GM18519 (cell line): Measurements from ENCODE around the gene ARL2BP.
"Not testable (repeated sequence)": the region's sequence is repeated elsewhere in the genome, so short reads cannot be mapped to it uniquely, and the experiment has no call there.

Experiments
- ATAC-seq: cut with Tn5 transposase; IDR thresholded peaks from one replicate; pipeline ENCODE4 v1.9.1; 2021; ENCODE audit warnings: mild to moderate bottlenecking, moderate library complexity; ENCODE audit not compliant: unreplicated experiment, low FRiP score

Gene ARL2BP

DNA sequence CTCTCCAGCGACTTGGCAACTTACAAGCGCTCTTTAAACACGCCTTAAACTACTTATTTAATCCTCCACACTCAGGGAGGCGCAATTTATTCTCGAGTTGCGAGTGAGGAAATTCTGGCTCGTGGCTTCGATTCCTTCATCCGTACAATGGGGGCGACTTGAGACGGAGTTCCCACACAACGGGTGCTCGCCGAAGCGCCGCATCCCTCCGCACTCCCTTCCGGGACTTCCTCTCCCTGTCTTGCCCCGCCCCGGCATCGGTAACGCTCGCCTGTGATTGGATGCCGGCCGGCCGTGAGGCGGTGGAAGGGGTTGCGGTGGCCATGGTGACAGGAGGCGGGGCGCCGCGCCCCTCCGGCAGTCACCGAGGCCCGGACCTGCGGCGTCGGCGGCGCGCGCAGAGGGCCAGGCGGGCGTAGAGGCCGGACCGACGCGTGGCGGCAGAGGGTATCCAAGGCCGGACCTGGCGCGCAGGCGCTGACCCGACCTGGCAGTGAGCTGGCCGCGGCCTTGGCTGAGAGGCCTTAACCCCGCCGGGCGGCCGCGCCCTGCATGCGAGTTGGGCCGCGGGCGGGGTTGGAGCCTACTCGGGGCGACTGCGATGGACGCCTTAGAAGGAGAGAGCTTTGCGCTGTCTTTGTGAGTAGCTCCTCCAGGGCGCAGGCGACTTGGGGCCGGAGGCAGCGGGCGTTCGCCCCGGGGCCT is at the start of gene ARL2BP:
Gene ARL2BP, plus strand, starts transcription at position 493 of the 705 bp plus-strand sequence. Its CDS starts 109 bp downstream, at position 602.
- peak; percentile 89 for ATAC-seq

- no peak for ATAC-seq
Observed at GRCh38 chr16:57196286-57196685, 48.8 kb upstream of the ARL2BP start.

- no peak for ATAC-seq
Observed at GRCh38 chr16:57196753-57197152, 48.3 kb upstream of the ARL2BP start.

DNA sequence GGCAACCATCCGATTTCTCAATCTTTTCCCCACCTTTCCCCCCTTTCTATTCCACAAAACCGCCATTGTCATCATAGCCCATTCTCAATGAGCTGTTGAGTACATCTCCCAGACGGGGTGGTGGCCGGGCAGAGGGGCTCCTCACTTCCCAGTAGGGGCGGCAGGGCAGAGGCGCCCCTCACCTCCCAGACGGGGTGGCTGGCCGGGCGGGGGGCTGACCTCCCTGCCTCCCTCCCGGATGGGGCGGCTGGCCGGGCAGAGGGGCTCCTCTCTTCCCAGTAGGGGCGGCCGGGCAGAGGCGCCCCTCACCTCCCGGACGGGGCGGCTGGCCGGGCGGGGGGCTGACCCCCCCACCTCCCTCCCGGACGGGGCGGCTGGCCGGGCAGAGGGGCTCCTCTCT is 44.7 kb upstream of the ARL2BP start:
- ATAC-seq, result not testable (repeated sequence)

DNA sequence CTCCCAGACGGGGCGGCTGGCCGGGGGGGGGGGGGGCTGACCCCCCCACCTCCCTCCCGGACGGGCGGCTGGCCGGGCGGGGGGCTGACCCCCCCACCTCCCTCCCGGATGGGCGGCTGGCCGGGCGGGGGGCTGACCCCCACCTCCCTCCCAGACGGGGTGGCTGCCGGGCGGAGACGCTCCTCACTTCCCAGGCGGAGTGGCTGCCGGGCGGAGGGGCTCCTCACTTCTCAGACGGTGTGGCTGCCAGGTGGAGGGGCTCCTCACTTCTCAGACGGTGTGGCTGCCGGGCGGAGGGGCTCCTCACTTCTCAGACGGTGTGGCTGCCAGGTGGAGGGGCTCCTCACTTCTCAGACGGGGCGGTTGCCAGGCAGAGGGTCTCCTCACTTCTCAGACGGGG is 44.1 kb upstream of the ARL2BP start:
- ATAC-seq, result not testable (repeated sequence)

DNA sequence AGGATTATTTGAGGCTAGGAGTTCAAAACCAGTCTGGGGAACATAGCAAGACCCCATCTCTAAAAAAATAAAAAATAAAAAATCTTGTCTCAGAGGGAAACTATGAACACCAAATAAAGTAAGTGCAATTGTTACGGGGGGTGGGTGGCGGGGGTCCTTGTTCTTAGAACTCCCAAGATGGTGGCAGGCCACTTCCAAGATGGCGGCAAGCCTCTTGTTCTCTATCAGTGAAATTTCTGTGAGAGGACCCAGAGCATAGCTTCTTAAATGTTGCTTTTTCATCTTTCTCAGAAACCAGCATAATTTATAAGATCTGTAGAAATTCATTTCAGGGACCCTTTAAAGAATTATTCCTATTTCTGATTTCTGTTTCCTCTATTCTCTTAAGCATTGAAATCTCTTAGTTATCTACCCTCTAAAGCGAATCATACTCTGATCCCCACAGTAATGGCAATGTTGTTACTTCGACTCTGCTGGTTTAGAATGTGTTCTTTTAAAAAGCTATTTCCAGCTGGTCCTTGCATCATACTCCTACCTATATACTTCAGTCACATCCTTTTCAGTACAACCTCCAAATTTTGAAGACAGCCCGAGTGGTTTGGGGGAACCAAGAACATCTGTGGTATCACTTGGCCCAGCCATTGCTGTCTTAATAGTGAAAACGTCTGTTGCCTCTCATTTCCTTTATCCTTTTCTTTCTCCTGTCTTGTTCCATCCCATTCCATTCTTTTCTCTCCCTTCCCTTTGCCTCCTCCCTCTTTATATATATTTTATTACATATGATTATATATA is 42.8 kb upstream of the ARL2BP start:
- no peak for ATAC-seq

DNA sequence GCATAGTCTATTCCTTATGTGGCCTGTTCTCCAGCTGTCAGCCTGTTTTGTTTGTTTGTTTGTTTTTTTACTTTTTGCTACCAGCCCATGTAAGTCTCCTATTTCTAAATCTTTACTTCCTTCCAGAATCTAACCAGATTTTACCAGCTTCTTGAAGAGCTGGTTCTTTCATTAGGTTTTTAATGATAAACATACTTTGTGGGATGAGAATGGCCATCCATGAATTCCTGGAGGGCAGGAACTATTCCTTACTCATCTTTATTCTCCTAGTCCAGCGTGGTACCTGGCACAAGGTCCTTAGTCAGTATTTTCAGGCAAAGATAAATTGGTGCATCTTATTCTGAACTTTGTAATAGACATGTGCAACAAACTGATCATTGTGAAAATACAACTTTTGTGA is 41.6 kb upstream of the ARL2BP start:
- ATAC-seq, result no peak

DNA sequence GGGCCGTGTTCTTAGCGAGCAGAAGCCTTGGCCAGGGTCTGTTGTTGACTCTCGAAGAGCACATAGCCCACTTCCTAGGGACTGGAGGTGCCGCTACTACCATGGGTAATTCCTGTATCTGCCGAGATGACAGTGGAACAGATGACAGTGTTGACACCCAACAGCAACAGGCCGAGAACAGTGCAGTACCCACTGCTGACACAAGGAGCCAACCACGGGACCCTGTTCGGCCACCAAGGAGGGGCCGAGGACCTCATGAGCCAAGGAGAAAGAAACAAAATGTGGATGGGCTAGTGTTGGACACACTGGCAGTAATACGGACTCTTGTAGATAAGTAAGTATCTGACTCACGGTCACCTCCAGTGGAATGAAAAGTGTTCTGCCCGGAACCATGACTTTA is 40.4 kb upstream of the ARL2BP start:
- no peak for ATAC-seq

- ATAC-seq, result no peak
Observed at GRCh38 chr16:57208926-57209325, 36.1 kb upstream of the ARL2BP start.

DNA sequence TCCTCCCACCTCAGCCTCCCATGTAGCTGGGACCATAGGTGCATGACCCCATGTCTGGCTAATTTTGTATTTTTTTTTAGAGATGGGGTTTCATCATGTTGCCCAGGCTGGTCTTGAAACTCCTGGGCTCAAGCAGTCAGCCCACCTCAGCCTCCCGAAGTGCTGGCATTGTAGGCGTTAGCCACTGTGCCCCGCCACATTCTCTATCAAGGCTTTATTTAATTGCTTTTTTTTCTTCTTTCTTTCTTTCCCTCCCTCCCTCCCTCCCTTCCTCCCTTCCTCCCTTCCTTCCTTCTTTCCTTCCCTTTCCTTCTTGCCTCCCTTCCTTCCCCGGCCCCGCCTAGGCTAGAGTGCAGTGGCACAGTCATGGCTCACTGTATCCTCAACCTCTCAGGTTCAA is 35.3 kb upstream of the ARL2BP start:
- no peak for ATAC-seq

GRCh38 chr16:57213462-57213861 is 31.6 kb upstream of the ARL2BP start:
- ATAC-seq, result no peak

DNA sequence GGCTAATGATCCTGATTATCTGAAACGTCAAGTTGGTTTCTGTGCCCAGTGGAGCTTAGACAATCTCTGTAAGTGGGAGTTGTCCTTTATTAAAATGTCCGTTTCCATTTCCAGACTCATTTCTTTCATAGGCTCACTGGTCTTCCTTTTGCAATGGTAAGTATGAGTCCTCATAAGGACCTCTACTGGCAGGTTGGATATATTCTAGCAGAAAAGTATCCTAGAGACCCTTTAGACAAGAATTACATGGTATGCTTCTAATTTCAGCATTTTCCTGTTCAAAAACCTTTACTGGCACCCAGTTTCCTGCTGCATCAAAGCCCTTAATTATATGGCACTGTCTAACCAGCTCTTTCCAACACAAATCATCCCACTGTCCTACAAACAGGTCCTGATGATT is 28.1 kb upstream of the ARL2BP start:
- no peak for ATAC-seq

GRCh38 chr16:57223057-57223456 is 22.0 kb upstream of the ARL2BP start:
- no peak for ATAC-seq

- ATAC-seq, result no peak
Observed at GRCh38 chr16:57224651-57225335, 20.3 kb upstream of the ARL2BP start.

DNA sequence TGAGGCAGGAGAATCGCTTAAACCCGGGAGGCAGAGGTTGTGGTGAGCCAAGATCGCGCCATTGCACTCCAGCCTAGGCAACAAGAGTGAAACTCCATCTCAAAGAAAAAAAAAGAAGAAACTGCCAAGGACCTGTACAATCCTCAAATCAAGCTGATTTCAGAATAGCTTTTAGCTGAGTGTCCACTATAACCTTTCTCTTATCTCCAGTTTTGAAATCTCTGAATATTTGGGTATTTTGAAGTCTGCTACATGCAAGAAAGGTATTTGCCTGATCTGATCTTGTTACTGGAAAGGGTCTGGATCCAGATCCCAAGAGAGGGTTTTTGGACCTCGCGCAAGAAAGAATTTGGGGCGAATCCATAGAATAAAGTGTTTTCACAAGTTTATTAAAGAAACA is 19.1 kb upstream of the ARL2BP start:
- no peak for ATAC-seq

DNA sequence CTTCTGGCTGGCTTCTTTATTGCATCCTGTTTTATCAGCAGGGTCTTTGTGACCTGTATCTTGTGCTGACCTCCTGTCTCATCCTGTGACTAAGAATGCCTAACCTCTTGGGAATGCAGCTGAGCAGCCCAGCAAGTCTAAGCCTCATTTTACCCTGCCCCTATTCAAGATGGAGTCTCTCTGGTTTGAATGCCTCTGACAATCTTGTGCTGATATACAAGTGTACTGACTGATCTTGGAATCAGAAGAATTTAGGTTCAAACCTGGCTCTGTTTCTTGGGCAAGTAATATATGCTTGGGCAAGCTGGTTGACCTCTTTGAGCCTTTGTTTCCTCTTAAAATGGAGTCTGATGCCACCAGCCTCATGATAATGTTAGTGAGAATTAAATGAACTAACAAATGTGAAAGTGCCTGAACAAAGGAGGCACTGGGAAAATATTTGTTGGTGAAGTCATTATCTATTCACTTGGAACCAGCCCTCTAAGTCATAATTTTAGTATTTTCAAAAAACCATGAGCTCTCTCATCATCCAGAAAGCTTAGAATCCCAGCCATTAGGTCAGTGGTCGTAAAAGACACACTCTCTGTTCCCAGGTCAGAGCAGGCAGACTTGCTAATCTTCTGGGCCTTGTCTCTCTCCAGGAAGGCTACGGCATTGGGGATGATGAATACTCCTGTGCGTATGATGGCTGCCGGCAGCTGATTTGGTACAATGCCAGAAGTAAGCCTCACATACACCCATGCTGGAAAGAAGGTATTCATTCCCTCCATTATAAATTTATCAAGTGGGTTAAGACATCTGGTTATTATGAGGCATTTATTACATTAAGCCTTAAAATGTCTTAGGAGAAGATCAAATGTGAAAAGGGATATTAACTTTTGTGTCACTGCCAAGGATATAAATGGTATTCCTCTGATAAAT is 18.1 kb upstream of the ARL2BP start:
- ATAC-seq, result no peak

DNA sequence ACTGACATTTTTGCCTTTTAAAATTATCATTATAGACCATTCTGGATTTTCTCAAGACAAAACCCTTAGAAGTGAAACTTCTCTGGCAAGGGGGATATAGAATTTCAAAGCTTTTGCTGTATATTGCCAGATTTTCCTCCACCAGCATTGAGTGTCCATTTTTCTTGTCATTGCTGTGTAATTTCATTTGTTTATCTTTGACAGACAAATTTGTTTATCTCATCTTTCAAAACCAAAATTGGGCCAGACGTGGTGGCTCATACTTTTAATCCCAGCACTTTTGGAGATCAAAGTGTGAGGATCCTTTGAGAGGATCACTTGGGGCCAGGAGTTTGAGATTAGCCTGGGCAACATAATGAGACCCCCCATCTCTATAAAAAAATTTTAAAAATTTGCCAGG is 16.0 kb upstream of the ARL2BP start:
- no peak for ATAC-seq

GRCh38 chr16:57231821-57232350 is 13.2 kb upstream of the ARL2BP start:
- no peak for ATAC-seq

DNA sequence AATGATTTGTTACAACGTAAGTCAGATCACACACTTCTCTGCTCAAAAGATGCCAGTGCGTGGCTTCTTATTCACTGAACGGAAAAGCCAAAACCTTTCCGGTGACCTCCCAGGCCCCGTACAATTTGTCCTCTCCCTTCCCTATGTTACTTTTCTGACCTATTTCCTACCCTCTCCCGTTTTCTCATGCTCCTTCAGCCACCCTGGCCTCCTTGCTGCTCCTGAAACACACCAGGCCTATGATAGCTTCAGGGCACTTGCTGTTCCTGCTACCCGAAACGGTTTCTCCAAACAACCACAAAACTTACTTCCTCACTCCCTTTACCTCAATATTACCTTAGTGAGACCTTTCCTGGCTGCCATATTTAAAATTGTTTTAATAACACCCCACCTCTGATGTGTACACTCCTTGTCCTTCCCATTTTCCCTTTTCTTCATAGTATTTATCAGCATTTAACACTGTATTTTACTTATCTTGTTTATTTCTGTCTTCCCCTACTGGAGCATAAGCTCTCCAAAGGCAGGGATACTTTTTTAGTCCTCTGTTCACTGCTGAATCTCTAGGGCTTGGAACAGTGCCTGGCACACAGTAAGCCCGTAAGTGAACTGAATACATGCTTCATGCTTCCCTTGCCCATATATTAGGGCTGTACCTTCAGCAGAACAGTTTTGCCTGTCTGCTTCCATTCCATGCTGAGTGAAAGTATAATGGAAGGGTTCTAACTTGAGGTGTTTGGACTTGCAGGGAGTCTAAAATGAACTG is 10.9 kb upstream of the ARL2BP start:
- ATAC-seq, result no peak
